Measurements from ENCODE around the gene STIL.

DNA sequence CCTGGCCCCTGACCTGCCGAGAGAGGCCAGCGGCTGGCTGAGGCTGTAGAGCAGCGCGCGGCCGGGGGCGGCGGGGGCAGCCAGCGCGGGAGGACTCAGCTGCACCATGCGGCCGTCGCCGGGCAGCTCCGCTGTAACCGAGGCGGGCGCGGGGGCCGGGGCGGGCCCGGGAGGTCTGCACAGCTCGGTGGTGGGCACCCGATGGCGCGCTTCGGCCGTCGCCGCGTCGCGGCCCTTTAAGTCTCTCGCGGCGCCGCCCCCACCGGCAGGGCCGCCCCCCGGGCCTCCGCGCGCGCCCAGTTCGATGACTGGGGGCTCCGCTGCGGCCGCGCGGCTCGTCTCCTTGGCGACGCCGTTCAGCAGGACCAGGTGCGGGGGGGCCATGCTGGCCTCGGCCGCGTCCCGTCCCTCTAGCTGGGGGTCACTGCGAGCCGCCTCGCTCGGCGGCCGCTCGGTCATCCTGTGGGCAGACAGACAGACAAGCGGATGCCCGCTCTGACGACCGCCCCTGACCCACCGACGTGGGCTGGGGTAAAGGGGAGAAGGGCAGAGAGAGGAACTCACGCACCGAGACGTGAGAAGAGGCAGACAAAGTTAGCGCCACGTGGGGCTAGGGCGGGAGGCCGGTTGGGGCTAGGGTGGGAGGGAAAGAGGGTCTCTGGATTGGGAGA lies 88.4 kb downstream of the STIL start:
- TF ChIP-seq, protein P1, sequence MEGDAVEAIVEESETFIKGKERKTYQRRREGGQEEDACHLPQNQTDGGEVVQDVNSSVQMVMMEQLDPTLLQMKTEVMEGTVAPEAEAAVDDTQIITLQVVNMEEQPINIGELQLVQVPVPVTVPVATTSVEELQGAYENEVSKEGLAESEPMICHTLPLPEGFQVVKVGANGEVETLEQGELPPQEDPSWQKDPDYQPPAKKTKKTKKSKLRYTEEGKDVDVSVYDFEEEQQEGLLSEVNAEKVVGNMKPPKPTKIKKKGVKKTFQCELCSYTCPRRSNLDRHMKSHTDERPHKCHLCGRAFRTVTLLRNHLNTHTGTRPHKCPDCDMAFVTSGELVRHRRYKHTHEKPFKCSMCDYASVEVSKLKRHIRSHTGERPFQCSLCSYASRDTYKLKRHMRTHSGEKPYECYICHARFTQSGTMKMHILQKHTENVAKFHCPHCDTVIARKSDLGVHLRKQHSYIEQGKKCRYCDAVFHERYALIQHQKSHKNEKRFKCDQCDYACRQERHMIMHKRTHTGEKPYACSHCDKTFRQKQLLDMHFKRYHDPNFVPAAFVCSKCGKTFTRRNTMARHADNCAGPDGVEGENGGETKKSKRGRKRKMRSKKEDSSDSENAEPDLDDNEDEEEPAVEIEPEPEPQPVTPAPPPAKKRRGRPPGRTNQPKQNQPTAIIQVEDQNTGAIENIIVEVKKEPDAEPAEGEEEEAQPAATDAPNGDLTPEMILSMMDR (IDR thresholded peaks at IDR 0.05; ENCODE audit: low read depth, low read length), result no peak
- TF ChIP-seq, protein P2, sequence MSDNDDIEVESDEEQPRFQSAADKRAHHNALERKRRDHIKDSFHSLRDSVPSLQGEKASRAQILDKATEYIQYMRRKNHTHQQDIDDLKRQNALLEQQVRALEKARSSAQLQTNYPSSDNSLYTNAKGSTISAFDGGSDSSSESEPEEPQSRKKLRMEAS (IDR thresholded peaks at IDR 0.05; ENCODE audit: low read depth, low read length), result no peak
- no peak for TF ChIP-seq POLR2A (IDR thresholded peaks at IDR 0.05; ENCODE audit: extremely low read depth, insufficient read length)
